ENCODE measurements around the gene ASAP3. TPM values are rescaled to one million over a fixed set of nuclear protein-coding genes. Genes with fewer than 3 reads are reported as not detected.

ASAP3 gene
- total and polyA plus RNA-seq, 2 experiments from 2014 or later: 28.0 to 98.2 TPM

DNA sequence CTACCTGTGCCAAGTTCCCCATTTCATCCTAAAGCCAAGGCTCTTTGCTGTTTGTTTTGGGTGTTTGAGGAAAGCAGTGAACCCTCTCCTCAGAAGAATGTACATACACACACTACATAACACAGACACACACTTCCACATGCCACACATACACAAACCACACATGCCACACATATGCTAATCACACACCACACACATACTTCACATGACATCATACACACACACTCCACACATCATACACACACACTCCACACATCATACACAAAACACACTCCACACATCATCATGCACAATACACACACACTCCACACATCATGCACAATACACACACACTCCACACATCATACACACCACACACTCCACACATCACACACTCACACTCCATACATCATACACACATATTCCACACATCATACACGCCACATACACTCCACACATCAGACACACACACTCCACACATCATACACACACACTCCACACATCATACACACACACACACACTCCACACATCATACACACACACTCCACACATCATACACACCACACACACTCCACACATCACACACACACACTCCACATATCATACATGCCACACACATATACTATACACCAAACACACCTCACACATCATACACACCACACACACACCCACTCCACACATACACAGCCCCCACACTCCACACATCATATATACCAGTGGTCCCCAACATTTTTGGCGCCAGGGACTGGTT, 91.7 kb downstream of the ASAP3 start:
- no peak overlapping the region for H3K27ac ChIP-seq (ENCODE audit: low read depth)
- H3K4me1 ChIP-seq (ENCODE audit: insufficient read depth): peaks cover 14% of the 10 kb centered on the region
- no peak for DNase-seq (ENCODE audit: low spot score)
- H3K9me2 ChIP-seq (ENCODE audit: insufficient read depth): no peaks in the 10 kb centered on the region
- no peak overlapping the region for H2AFZ ChIP-seq
- H3K4me3 ChIP-seq: no peak overlapping the region
- TF ChIP-seq, protein P1, sequence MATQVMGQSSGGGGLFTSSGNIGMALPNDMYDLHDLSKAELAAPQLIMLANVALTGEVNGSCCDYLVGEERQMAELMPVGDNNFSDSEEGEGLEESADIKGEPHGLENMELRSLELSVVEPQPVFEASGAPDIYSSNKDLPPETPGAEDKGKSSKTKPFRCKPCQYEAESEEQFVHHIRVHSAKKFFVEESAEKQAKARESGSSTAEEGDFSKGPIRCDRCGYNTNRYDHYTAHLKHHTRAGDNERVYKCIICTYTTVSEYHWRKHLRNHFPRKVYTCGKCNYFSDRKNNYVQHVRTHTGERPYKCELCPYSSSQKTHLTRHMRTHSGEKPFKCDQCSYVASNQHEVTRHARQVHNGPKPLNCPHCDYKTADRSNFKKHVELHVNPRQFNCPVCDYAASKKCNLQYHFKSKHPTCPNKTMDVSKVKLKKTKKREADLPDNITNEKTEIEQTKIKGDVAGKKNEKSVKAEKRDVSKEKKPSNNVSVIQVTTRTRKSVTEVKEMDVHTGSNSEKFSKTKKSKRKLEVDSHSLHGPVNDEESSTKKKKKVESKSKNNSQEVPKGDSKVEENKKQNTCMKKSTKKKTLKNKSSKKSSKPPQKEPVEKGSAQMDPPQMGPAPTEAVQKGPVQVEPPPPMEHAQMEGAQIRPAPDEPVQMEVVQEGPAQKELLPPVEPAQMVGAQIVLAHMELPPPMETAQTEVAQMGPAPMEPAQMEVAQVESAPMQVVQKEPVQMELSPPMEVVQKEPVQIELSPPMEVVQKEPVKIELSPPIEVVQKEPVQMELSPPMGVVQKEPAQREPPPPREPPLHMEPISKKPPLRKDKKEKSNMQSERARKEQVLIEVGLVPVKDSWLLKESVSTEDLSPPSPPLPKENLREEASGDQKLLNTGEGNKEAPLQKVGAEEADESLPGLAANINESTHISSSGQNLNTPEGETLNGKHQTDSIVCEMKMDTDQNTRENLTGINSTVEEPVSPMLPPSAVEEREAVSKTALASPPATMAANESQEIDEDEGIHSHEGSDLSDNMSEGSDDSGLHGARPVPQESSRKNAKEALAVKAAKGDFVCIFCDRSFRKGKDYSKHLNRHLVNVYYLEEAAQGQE (IDR thresholded peaks at IDR 0.05; ENCODE audit: unreplicated experiment): no peak
- no peak for TF ChIP-seq STAT1 (IDR thresholded peaks at IDR 0.05; ENCODE audit: unreplicated experiment)
- TF ChIP-seq CREB1 (CRISPR knock-in tag; IDR thresholded peaks at IDR 0.05; ENCODE audit: low read depth): no peak
- TF ChIP-seq, protein P2, sequence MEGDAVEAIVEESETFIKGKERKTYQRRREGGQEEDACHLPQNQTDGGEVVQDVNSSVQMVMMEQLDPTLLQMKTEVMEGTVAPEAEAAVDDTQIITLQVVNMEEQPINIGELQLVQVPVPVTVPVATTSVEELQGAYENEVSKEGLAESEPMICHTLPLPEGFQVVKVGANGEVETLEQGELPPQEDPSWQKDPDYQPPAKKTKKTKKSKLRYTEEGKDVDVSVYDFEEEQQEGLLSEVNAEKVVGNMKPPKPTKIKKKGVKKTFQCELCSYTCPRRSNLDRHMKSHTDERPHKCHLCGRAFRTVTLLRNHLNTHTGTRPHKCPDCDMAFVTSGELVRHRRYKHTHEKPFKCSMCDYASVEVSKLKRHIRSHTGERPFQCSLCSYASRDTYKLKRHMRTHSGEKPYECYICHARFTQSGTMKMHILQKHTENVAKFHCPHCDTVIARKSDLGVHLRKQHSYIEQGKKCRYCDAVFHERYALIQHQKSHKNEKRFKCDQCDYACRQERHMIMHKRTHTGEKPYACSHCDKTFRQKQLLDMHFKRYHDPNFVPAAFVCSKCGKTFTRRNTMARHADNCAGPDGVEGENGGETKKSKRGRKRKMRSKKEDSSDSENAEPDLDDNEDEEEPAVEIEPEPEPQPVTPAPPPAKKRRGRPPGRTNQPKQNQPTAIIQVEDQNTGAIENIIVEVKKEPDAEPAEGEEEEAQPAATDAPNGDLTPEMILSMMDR (conservative IDR thresholded peaks at IDR 0.05; ENCODE audit: low read depth in 2 of 2): no peak
- TF ChIP-seq EZH2 (IDR thresholded peaks at IDR 0.05; ENCODE audit: low read depth, unreplicated experiment): no peak
- TF ChIP-seq, protein P3, sequence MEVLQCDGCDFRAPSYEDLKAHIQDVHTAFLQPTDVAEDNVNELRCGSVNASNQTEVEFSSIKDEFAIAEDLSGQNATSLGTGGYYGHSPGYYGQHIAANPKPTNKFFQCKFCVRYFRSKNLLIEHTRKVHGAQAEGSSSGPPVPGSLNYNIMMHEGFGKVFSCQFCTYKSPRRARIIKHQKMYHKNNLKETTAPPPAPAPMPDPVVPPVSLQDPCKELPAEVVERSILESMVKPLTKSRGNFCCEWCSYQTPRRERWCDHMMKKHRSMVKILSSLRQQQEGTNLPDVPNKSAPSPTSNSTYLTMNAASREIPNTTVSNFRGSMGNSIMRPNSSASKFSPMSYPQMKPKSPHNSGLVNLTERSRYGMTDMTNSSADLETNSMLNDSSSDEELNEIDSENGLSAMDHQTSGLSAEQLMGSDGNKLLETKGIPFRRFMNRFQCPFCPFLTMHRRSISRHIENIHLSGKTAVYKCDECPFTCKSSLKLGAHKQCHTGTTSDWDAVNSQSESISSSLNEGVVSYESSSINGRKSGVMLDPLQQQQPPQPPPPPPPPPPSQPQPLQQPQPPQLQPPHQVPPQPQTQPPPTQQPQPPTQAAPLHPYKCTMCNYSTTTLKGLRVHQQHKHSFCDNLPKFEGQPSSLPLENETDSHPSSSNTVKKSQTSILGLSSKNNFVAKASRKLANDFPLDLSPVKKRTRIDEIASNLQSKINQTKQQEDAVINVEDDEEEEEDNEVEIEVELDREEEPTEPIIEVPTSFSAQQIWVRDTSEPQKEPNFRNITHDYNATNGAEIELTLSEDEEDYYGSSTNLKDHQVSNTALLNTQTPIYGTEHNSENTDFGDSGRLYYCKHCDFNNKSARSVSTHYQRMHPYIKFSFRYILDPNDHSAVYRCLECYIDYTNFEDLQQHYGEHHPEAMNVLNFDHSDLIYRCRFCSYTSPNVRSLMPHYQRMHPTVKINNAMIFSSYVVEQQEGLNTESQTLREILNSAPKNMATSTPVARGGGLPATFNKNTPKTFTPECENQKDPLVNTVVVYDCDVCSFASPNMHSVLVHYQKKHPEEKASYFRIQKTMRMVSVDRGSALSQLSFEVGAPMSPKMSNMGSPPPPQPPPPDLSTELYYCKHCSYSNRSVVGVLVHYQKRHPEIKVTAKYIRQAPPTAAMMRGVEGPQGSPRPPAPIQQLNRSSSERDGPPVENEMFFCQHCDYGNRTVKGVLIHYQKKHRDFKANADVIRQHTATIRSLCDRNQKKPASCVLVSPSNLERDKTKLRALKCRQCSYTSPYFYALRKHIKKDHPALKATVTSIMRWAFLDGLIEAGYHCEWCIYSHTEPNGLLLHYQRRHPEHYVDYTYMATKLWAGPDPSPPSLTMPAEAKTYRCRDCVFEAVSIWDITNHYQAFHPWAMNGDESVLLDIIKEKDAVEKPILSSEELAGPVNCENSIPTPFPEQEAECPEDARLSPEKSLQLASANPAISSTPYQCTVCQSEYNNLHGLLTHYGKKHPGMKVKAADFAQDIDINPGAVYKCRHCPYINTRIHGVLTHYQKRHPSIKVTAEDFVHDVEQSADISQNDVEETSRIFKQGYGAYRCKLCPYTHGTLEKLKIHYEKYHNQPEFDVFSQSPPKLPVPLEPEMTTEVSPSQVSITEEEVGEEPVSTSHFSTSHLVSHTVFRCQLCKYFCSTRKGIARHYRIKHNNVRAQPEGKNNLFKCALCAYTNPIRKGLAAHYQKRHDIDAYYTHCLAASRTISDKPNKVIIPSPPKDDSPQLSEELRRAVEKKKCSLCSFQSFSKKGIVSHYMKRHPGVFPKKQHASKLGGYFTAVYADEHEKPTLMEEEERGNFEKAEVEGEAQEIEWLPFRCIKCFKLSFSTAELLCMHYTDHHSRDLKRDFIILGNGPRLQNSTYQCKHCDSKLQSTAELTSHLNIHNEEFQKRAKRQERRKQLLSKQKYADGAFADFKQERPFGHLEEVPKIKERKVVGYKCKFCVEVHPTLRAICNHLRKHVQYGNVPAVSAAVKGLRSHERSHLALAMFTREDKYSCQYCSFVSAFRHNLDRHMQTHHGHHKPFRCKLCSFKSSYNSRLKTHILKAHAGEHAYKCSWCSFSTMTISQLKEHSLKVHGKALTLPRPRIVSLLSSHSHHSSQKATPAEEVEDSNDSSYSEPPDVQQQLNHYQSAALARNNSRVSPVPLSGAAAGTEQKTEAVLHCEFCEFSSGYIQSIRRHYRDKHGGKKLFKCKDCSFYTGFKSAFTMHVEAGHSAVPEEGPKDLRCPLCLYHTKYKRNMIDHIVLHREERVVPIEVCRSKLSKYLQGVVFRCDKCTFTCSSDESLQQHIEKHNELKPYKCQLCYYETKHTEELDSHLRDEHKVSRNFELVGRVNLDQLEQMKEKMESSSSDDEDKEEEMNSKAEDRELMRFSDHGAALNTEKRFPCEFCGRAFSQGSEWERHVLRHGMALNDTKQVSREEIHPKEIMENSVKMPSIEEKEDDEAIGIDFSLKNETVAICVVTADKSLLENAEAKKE (CRISPR knock-in tag; IDR thresholded peaks at IDR 0.05): no peak
- TF ChIP-seq JUNB (IDR thresholded peaks at IDR 0.05; ENCODE audit: unreplicated experiment): no peak
- no peak for TF ChIP-seq POLR2AphosphoS5 (IDR thresholded peaks at IDR 0.05; ENCODE audit: low read depth)
- no peak for TF ChIP-seq ZNF114 (CRISPR knock-in tag; IDR thresholded peaks at IDR 0.05)
- TF ChIP-seq NANOG (IDR thresholded peaks at IDR 0.05; ENCODE audit: borderline replicate concordance): no peak
- TF ChIP-seq, protein P4, sequence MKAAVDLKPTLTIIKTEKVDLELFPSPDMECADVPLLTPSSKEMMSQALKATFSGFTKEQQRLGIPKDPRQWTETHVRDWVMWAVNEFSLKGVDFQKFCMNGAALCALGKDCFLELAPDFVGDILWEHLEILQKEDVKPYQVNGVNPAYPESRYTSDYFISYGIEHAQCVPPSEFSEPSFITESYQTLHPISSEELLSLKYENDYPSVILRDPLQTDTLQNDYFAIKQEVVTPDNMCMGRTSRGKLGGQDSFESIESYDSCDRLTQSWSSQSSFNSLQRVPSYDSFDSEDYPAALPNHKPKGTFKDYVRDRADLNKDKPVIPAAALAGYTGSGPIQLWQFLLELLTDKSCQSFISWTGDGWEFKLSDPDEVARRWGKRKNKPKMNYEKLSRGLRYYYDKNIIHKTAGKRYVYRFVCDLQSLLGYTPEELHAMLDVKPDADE (IDR thresholded peaks at IDR 0.05): no peak
- Mint-ChIP-seq H3K27me3 (ENCODE audit: insufficient read depth, low read depth, poor library complexity) (peaks cover 54% of the 10 kb centered on the region), H3K9me3 (peaks cover 5% of the 10 kb centered on the region; the same call in 1 of the 3 replicates), H3K4me3 (no peak overlapping the region), H3K4me1 (peaks cover 22% of the 10 kb centered on the region), H3K36me3 (ENCODE audit: low read depth) (no peaks in the 10 kb centered on the region), H3K27ac (no peak overlapping the region)
- H3K4me2 ChIP-seq: no peak overlapping the region
- H3K27me3 ChIP-seq (ENCODE audit: insufficient read depth): peaks cover 88% of the 10 kb centered on the region
- H3K79me2 ChIP-seq (replicated peaks; ENCODE audit: insufficient read depth): no peaks in the 10 kb centered on the region
- 0 out of 2 replicates have a peak, but pooled peaks cover 7% of the 10 kb centered on the region for H3F3A ChIP-seq (replicated peaks; ENCODE audit: low read depth)
- ATAC-seq: no peak
- no peaks in the 10 kb centered on the region; the same call in 1 of the 2 replicates for H4K20me1 ChIP-seq (replicated peaks; ENCODE audit: insufficient read depth)
- no peaks in the 10 kb centered on the region for H3K36me3 ChIP-seq (ENCODE audit: insufficient read depth)
